MM.1S (cell line): ENCODE results near the gene B9D2.
"Not testable (repeated sequence)": the region's sequence is repeated elsewhere in the genome, so short reads cannot be mapped to it uniquely, and the experiment has no call there.

Experiments used
- DNase-seq: peaks from one replicate; pipeline ENCODE4 v3.0.0-alpha.2; 2015
- H2AFZ ChIP-seq: fragments of 300-600 bp; sonication (generic); 2 replicates; pipeline ENCODE4 v1.6.0; 2016; ENCODE audit warnings: antibody characterized with exemption, low read length
- H3F3A ChIP-seq: fragments of 300-600 bp; sonication (generic); 2 replicates; pipeline ENCODE4 v1.6.1; 2016; ENCODE audit warnings: mild to moderate bottlenecking, antibody characterized with exemption, low read length, moderate library complexity, mixed read lengths; ENCODE audit not compliant: insufficient read depth
- H3K27ac ChIP-seq: fragments of 300-600 bp; sonication (generic); 2 replicates; pipeline ENCODE4 v1.5.1; 2016; ENCODE audit warnings: mild to moderate bottlenecking, low read length
- H3K27me3 ChIP-seq: fragments of 300-600 bp; sonication (generic); replicated peaks from 2 replicates; pipeline ENCODE4 v1.6.0; 2016; ENCODE audit warnings: low read length; ENCODE audit not compliant: insufficient read depth
- H3K36me3 ChIP-seq: fragments of 300-600 bp; sonication (generic); replicated peaks from 2 replicates; pipeline ENCODE4 v1.6.1; 2016; ENCODE audit warnings: mild to moderate bottlenecking, low read length, mixed read lengths; ENCODE audit not compliant: insufficient read depth
- H3K4me1 ChIP-seq: fragments of 300-600 bp; sonication (generic); 2 replicates; pipeline ENCODE4 v1.6.1; 2016; ENCODE audit warnings: low read length, mixed read lengths
- H3K4me2 ChIP-seq: fragments of 300-600 bp; sonication (generic); 2 replicates; pipeline ENCODE4 v1.6.0; 2016; ENCODE audit warnings: low read depth, low read length
- H3K4me3 ChIP-seq: fragments of 300-600 bp; sonication (generic); 2 replicates; pipeline ENCODE4 v1.5.1; 2016; ENCODE audit warnings: low read length, mixed read lengths
- H3K79me2 ChIP-seq: fragments of 300-600 bp; sonication (generic); 2 replicates; pipeline ENCODE4 v1.6.1; 2016; ENCODE audit warnings: mixed run types, low read length, mixed read lengths
- H3K9ac ChIP-seq: fragments of 300-600 bp; sonication (generic); 2 replicates; pipeline ENCODE4 v1.6.1; 2016; ENCODE audit warnings: low read length, mixed read lengths
- H3K9me2 ChIP-seq: fragments of 300-600 bp; sonication (generic); replicated peaks from 2 replicates; pipeline ENCODE4 v1.6.1; 2016; ENCODE audit warnings: mild to moderate bottlenecking, low read length, mixed read lengths; ENCODE audit not compliant: insufficient read depth
- H3K9me3 ChIP-seq: fragments of 300-600 bp; sonication (generic); replicated peaks from 2 replicates; pipeline ENCODE4 v1.6.1; 2016; ENCODE audit warnings: mild to moderate bottlenecking, low read length, mixed read lengths; ENCODE audit not compliant: insufficient read depth
- H4K20me1 ChIP-seq: fragments of 300-600 bp; sonication (generic); 2 replicates; pipeline ENCODE4 v1.6.1; 2016; ENCODE audit warnings: mild to moderate bottlenecking, low read length, moderate library complexity, mixed read lengths; ENCODE audit not compliant: insufficient read depth
- CTCF ChIP-seq: fragments of 300-600 bp; sonication (generic); IDR thresholded peaks from 2 replicates; pipeline ENCODE4 v1.5.1; 2016; ENCODE audit warnings: antibody characterized with exemption, low read length, mixed read lengths
- EZH2 ChIP-seq: fragments of 300-600 bp; sonication (generic); optimal IDR thresholded peaks from 2 replicates; pipeline ENCODE3; 2017; ENCODE audit warnings: low read depth, mild to moderate bottlenecking, antibody characterized with exemption, low read length, mixed read lengths
- EZH2phosphoT487 ChIP-seq: fragments of 300-600 bp; sonication (generic); IDR thresholded peaks from 2 replicates; pipeline ENCODE4 v1.6.1; 2018; ENCODE audit warnings: antibody characterized with exemption, low read length

B9D2 gene

GRCh38 chr19:41391618-41392017, 27.7 kb upstream of the B9D2 start:
- Histone ChIP-seq H3K4me1 (peaks cover 4% of the 10 kb centered on the region; the same call in 1 of the 2 replicates), H3K9me2 (no peaks in the 10 kb centered on the region), H4K20me1 (no peaks in the 10 kb centered on the region), H3K27me3 (no peaks in the 10 kb centered on the region), H2AFZ (no peak overlapping the region), H3K9ac (no peak overlapping the region), H3K27ac (no peak overlapping the region), H3K4me3 (no peak overlapping the region), H3K4me2 (no peak overlapping the region), H3K36me3 (no peaks in the 10 kb centered on the region), H3K9me3 (no peaks in the 10 kb centered on the region), H3K79me2 (peaks cover 35% of the 10 kb centered on the region), H3F3A (no peaks in the 10 kb centered on the region)
- no peak for DNase-seq
- no peak for TF ChIP-seq EZH2phosphoT487
- TF ChIP-seq EZH2 = no peak
- no peak for TF ChIP-seq CTCF

- no peak overlapping the region for H3K9ac ChIP-seq
- TF ChIP-seq CTCF = no peak
- TF ChIP-seq EZH2 = no peak
- no peak for TF ChIP-seq EZH2phosphoT487
- H3K9me2 ChIP-seq = no peaks in the 10 kb centered on the region
- H3F3A ChIP-seq = no peaks in the 10 kb centered on the region
- H3K36me3 ChIP-seq = no peaks in the 10 kb centered on the region
- H4K20me1 ChIP-seq = no peaks in the 10 kb centered on the region
- no peak overlapping the region for H2AFZ ChIP-seq
- H3K4me1 ChIP-seq = no peaks in the 10 kb centered on the region
- H3K4me2 ChIP-seq = no peak overlapping the region
- H3K4me3 ChIP-seq = no peak overlapping the region
- no peak overlapping the region for H3K27ac ChIP-seq
- H3K9me3 ChIP-seq = no peaks in the 10 kb centered on the region
- no peaks in the 10 kb centered on the region for H3K79me2 ChIP-seq
- no peaks in the 10 kb centered on the region for H3K27me3 ChIP-seq
- DNase-seq = no peak
Observed at GRCh38 chr19:41386442-41386841, 22.5 kb upstream of the B9D2 start.

- H4K20me1 ChIP-seq = no peaks in the 10 kb centered on the region
- no peaks in the 10 kb centered on the region for H3F3A ChIP-seq
- H3K4me2 ChIP-seq = no peak overlapping the region
- no peaks in the 10 kb centered on the region for H3K4me1 ChIP-seq
- H3K27me3 ChIP-seq = no peaks in the 10 kb centered on the region
- H3K27ac ChIP-seq = no peak overlapping the region
- TF ChIP-seq EZH2 = no peak
- TF ChIP-seq EZH2phosphoT487 = no peak
- TF ChIP-seq CTCF = no peak
- no peak for DNase-seq
- H3K9ac ChIP-seq = no peak overlapping the region
- H3K79me2 ChIP-seq = no peaks in the 10 kb centered on the region
- H3K9me3 ChIP-seq = no peaks in the 10 kb centered on the region
- H3K36me3 ChIP-seq = no peaks in the 10 kb centered on the region
- H2AFZ ChIP-seq = no peak overlapping the region
- H3K4me3 ChIP-seq = no peak overlapping the region
- no peaks in the 10 kb centered on the region for H3K9me2 ChIP-seq
Observed at GRCh38 chr19:41384351-41384750, 20.4 kb upstream of the B9D2 start.

GRCh38 chr19:41381536-41381935, 17.6 kb upstream of the B9D2 start:
- not testable (repeated sequence) for H2AFZ ChIP-seq, H3K9me3 ChIP-seq, H3K4me1 ChIP-seq, DNase-seq, H3F3A ChIP-seq, H3K9ac ChIP-seq, H3K79me2 ChIP-seq, H3K4me3 ChIP-seq, H3K4me2 ChIP-seq, H3K36me3 ChIP-seq, H3K27ac ChIP-seq, H3K9me2 ChIP-seq, H4K20me1 ChIP-seq, H3K27me3 ChIP-seq
